ENCODE measurements around the gene PIK3AP1.

Gene PIK3AP1

DNA sequence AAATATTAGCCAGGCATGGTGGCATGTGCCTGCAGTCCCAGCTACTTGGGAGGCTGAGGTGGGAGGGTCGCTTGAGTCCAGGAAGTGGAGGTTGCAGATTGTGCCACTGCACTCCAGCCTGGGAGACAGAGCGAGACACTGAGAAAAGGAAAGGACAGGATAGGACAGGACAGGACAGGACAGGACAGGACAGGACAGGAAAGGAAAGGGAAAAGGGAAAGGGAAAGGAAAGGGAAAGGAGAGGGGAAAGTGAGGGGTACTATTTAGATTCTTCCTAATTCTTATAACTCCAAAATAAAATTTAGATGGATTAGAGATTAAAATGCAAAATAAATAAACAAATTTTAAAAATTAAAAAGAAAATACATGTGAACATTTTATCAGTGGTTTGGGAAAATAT is 58.7 kb downstream of the PIK3AP1 start:
- TF ChIP-seq, protein P1, sequence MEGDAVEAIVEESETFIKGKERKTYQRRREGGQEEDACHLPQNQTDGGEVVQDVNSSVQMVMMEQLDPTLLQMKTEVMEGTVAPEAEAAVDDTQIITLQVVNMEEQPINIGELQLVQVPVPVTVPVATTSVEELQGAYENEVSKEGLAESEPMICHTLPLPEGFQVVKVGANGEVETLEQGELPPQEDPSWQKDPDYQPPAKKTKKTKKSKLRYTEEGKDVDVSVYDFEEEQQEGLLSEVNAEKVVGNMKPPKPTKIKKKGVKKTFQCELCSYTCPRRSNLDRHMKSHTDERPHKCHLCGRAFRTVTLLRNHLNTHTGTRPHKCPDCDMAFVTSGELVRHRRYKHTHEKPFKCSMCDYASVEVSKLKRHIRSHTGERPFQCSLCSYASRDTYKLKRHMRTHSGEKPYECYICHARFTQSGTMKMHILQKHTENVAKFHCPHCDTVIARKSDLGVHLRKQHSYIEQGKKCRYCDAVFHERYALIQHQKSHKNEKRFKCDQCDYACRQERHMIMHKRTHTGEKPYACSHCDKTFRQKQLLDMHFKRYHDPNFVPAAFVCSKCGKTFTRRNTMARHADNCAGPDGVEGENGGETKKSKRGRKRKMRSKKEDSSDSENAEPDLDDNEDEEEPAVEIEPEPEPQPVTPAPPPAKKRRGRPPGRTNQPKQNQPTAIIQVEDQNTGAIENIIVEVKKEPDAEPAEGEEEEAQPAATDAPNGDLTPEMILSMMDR (IDR thresholded peaks at IDR 0.05; ENCODE audit: insufficient read depth, missing control alignments): no peak
- FAIRE-seq (no peak), DNase-seq (ENCODE audit: insufficient read length, low spot score) (no peak)

DNA sequence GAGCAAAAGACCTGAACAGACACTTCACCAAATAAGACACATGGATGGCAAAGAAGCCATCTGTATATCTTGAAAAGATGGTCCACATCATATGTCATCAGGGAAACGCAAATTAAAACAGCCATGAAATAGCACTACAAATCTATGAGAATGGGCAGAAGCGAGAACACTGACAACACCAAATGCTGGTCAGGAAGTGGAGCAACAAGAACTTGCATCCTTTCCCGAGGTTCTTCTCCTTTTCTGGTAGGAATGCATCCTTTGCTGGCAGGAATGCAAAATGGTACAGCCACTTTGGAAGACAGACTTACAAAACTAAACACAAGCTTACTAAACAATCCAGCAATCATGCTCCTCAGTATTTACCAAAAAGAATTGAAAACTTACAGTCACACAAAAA is 60.0 kb downstream of the PIK3AP1 start:
- FAIRE-seq (no peak), DNase-seq (ENCODE audit: insufficient read length, low spot score) (no peak)

DNA sequence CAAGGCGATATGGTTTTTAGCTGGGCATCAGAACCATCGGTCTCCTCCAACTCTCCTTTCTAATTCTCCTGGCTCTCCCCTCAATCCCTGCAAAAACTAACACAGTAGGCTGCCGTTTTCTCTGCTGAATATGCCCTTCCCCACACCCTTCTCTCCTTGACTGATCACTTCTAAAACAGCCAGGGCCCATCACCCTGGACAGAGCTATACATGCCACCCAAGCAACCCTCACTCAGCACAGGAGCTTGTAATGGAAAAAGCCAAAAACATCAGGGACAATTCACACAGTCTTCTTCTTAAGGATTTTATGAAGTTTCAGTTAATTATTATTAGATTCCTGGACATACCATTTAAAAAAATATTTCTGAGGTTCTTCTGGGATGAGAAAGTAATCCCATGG is 61.5 kb downstream of the PIK3AP1 start:
- DNase-seq (ENCODE audit: insufficient read length, low spot score) (no peak), FAIRE-seq (no peak)

More for the DNA sequence above, 60.0 kb downstream of the PIK3AP1 start:
- TF ChIP-seq, protein P1 (IDR thresholded peaks at IDR 0.05; ENCODE audit: insufficient read depth, missing control alignments): no peak

DNA sequence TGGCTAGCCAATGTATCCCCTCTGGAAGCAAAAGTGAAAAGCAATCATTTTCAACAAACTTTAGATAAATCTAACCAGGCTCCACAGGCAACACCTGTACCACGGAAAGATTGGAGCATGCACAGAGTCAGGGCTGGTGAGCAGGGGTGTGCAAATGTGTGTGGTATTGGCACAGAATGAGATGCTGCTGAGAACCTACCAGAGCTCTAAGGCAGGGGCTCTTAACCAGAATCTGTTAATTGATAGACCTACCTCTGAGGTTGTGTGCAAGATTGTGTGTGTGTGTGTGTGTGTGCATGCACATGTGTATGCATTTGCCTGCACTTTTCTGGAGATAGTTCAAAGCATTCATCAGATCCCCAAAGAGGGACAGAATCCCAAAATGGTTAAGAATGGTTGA is 62.9 kb downstream of the PIK3AP1 start:
- TF ChIP-seq, protein P1 (IDR thresholded peaks at IDR 0.05; ENCODE audit: insufficient read depth, missing control alignments): no peak
- FAIRE-seq: no peak
- DNase-seq (ENCODE audit: insufficient read length, low spot score): no peak

More for the DNA sequence above, 61.5 kb downstream of the PIK3AP1 start:
- TF ChIP-seq, protein P1 (IDR thresholded peaks at IDR 0.05; ENCODE audit: insufficient read depth, missing control alignments): no peak

DNA sequence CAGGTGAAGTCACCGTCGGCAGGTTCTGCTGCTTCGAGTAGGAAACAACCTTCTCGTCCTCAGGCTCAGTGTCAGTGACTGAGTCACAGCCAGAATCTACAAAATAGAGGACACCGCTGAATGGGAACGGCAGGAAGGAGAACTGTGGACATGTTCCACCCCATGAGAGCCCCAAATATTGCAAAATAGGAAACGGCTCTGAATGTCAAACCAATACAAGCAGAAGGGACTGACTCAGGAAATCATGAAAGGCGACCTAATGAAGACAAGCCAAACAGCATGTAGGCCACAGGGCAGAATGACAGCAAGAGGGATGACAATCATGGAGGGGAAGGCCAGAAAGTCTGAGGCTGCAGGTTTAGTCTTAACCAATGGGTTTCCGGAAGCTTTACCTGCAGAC is 63.5 kb downstream of the PIK3AP1 start:
- FAIRE-seq: no peak

DNA sequence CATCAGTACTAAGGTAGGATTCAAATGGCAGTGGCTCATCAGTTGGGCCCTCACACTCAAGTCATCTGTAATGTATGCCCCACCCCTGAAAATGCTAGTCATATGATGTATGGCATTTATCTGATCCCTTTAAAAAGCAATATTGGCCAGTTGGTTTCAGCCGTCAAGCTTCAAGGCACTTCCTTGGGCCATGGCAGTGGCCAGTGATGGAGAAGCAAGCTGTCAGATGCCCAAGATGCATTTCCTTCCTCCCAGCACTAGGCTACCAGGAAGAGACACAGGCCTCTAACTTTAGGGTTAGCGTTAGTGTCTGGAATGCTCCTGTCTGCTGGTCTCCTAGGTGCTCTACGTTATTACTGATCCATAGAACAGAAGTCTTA is 64.1 kb downstream of the PIK3AP1 start:
- DNase-seq (ENCODE audit: insufficient read length, low spot score): no peak
- FAIRE-seq: no peak
- TF ChIP-seq, protein P1 (IDR thresholded peaks at IDR 0.05; ENCODE audit: insufficient read depth, missing control alignments): no peak

More for the DNA sequence above, 63.5 kb downstream of the PIK3AP1 start:
- TF ChIP-seq, protein P1 (IDR thresholded peaks at IDR 0.05; ENCODE audit: insufficient read depth, missing control alignments): no peak
- no peak for DNase-seq (ENCODE audit: insufficient read length, low spot score)

DNA sequence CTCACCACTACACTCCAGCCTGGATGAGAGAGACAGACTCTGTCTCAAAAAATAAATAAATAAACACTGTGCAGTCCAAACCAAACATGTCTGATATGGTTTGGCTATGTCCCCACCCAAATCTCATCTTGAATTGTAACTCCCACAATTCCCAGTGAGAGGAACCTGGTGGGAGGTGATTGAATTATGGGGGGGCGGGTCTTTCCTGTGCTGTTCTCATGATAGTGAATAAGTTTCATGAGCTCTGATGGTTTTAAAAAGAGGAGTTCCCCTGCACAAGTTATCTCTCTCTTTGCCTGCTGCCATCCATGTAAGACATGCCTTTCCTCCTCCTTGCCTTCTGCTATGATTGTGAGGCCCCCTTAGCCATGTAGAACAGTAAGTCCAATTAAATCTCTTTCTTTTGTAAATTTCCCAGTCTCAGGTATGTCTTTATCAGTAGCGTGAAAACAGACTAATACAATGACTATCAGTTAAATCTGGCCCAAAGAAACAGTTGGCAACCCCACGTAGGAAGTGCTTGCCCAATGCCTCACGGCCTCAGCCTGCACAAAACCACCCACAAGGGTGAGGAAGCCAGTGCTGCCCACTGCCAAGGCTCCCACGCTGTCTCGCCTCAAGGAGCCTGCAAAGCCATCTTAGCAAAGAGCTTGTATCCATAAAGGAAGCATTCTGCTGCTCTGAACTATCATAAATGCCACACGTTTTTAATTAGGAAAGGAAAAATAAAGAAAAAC is 64.7 kb downstream of the PIK3AP1 start:
- DNase-seq (ENCODE audit: insufficient read length, low spot score): no peak
- no peak for FAIRE-seq
- TF ChIP-seq, protein P1 (IDR thresholded peaks at IDR 0.05; ENCODE audit: insufficient read depth, missing control alignments): no peak

Measured in D721Med (cell line).